ENCODE results near the gene IFIT1B. TPM values are rescaled to one million over a fixed set of nuclear protein-coding genes. Genes with fewer than 3 reads are reported as not detected.

The IFIT1B gene
- total and polyA plus RNA-seq, 2 of the 8 experiments (the other 6 are each of a cell fraction or from before 2014, with no cell fraction given) = not detected

DNA sequence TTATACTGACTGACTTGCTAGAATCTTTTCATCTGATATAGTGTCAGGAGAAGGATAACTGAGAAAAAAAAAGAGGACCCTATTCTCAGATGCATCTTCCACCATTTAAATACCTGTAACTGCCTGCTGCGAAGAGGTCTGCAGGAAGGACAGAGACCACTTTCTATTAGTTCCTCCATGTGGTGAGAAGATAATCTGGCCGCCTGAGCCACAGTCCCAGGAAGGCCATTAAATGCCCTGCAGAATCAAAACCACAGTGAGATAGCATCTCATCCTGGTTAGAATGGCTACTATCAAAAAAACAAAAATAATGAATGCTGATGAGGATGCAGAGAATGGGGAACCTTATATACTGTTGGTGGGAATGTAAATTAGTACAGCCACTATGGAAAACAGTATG is 19.9 kb upstream of the IFIT1B start:
- TF ChIP-seq ATF2 (IDR thresholded peaks at IDR 0.05; ENCODE audit: low read length) = no peak
- TF ChIP-seq JUND (IDR thresholded peaks at IDR 0.05; ENCODE audit: low read length) = no peak
- no peak for TF ChIP-seq CHD1 (IDR thresholded peaks at IDR 0.05; ENCODE audit: low read depth, low read length)
- TF ChIP-seq GTF2F1 (IDR thresholded peaks at IDR 0.05; ENCODE audit: borderline replicate concordance, low read depth, low read length) = no peak
- TF ChIP-seq POU5F1 (IDR thresholded peaks at IDR 0.05; ENCODE audit: low read depth, low read length) = no peak
- no peak for TF ChIP-seq TCF12 (IDR thresholded peaks at IDR 0.05; ENCODE audit: low read depth, low read length)
- no peak for TF ChIP-seq CBX5 (IDR thresholded peaks at IDR 0.05; ENCODE audit: low read depth, low read length)
- no peak for TF ChIP-seq RBBP5 (IDR thresholded peaks at IDR 0.05; ENCODE audit: borderline replicate concordance, low read depth, low read length)
- Histone ChIP-seq H2BK15ac (ENCODE audit: low read length) (no peak overlapping the region), H3K4me2 (ENCODE audit: insufficient read depth in 1 of 2, low read depth in 2 of 2, low read length in 2 of 2) (no peak overlapping the region), H2BK5ac (ENCODE audit: low read depth, low read length) (no peak overlapping the region), H3K9ac (replicated peaks in 1 of 4; ENCODE audit: extremely low read depth in 1 of 4, low read depth in 3 of 4, low read length in 3 of 4) (no peak overlapping the region), H2AK5ac (ENCODE audit: low read depth, low read length) (no peak overlapping the region), H3K79me2 (ENCODE audit: control insufficient read depth in 1 of 2, insufficient read depth in 2 of 2, low read length in 2 of 2) (no peaks in the 10 kb centered on the region), H3K79me1 (ENCODE audit: low read depth, low read length) (no peaks in the 10 kb centered on the region), H4K20me1 (replicated peaks in 1 of 2; ENCODE audit: control insufficient read depth in 1 of 2, insufficient read depth in 2 of 2, low read length in 2 of 2) (no peaks in the 10 kb centered on the region), H4K5ac (ENCODE audit: insufficient read length, low read depth, low read length) (no peak overlapping the region), H3K4me1 (replicated peaks in 1 of 4; ENCODE audit: control insufficient read depth in 3 of 4, insufficient read depth in 4 of 4, low read length in 3 of 4) (peaks cover 0 to 3% (median under 1%) of the 10 kb centered on the region in 4 experiments; a peak in 2 of 7 replicates), H3K27me3 (replicated peaks in 1 of 4; ENCODE audit: control insufficient read depth in 3 of 4, extremely low read depth in 1 of 4, insufficient read depth in 3 of 4, low read length in 3 of 4) (no peaks in the 10 kb centered on the region), H3K4me3 (ENCODE audit: extremely low read depth in 1 of 4, insufficient read depth in 2 of 4, low read depth in 3 of 4, low read length in 4 of 4) (no peak overlapping the region), H2AFZ (ENCODE audit: low read length) (no peak overlapping the region), H4K8ac (ENCODE audit: extremely low read depth, insufficient read depth, low read length) (no peak overlapping the region), H3K36me3 (ENCODE audit: control insufficient read depth in 2 of 4, insufficient read depth in 4 of 4, low read length in 3 of 4) (no peaks in the 10 kb centered on the region; a peak in 1 of 8 replicates), H3K14ac (ENCODE audit: insufficient read length) (no peak overlapping the region), H2BK20ac (ENCODE audit: low read length) (no peak overlapping the region), H3K56ac (replicated peaks; ENCODE audit: insufficient read length, low read depth, low read length) (no peak overlapping the region), H3K23ac (ENCODE audit: insufficient read length) (no peak overlapping the region), H4K91ac (replicated peaks; ENCODE audit: insufficient read length, low read length) (no peak overlapping the region), H3K9me3 (ENCODE audit: insufficient read depth in 2 of 2, low read depth in 1 of 2, low read length in 1 of 2) (no peaks in the 10 kb centered on the region), H3K4ac (replicated peaks; ENCODE audit: insufficient read length, low read depth, low read length) (no peak overlapping the region), H3K27ac (ENCODE audit: low read depth, low read length) (no peak overlapping the region), H3K18ac (ENCODE audit: extremely low read depth, low read length) (no peak overlapping the region), H2BK120ac (replicated peaks; ENCODE audit: low read depth, low read length) (no peak overlapping the region), H3K23me2 (ENCODE audit: low read depth, low read length) (no peaks in the 10 kb centered on the region), H2BK12ac (ENCODE audit: low read depth, low read length) (no peak overlapping the region)
- FAIRE-seq (no peak), DNase-seq (ENCODE audit: low read depth in 1 of 2, low spot score in 2 of 2) (no peak)
- ChIA-PET CTCF (ENCODE audit: partially characterized antibody) (interaction anchor here (1.0 to 9.3 kb wide), 2 partner anchors 11 to 17 kb away, joined by 3 to 64 read pairs; no protein-coding TSS in a partner anchor), POLR2A (ENCODE audit: partially characterized antibody) (no interaction called here)
- WGBS, 2 experiments (ENCODE audit: extremely low coverage in 1 of 2, insufficient coverage in 1 of 2, insufficient read length in 1 of 2, insufficient replicate concordance in 2 of 2, low coverage in 1 of 2, low lambda C conversion rate in 2 of 2, missing lambda C conversion rate in 1 of 2) = 97% methylated on average over 2 of the region's 2 CpGs; no CpG with 5 or more reads in 1 of the 2 experiments

Measured in H1 (cell line).